H1 (cell line): Measurements from ENCODE around the gene RWDD4. TPM values are rescaled to one million over a fixed set of nuclear protein-coding genes. Genes with fewer than 3 reads are reported as not detected.

Experiments
- CHD7 ChIP-seq: fragments of 300-600 bp; sonication (generic); IDR thresholded peaks from 2 replicates; pipeline ENCODE4 v1.7.1; 2012; ENCODE audit warnings: low read length, moderate library complexity, mild to moderate bottlenecking, inconsistent platforms; ENCODE audit not compliant: insufficient replicate concordance
- HDAC6 ChIP-seq: IDR thresholded peaks from one replicate; pipeline ENCODE4 v1.7.1; 2012; ENCODE audit warnings: low read depth, mild to moderate bottlenecking, inconsistent platforms, low read length, moderate library complexity
- PHF8 ChIP-seq: fragments of 200-600 bp; sonication (generic); conservative IDR thresholded peaks from 2 replicates; pipeline ENCODE4 v1.7.1; 2012; ENCODE audit warnings: low read depth, mild to moderate bottlenecking, inconsistent platforms, low read length, moderate library complexity
- RAD21 ChIP-seq, 2 experiments: IDR thresholded peaks in 1 of 2; conservative IDR thresholded peaks in 1 of 2; 2 replicates each; pipeline ENCODE4 v1.6.1; 2011; ENCODE audit warnings: low read depth in 2 of 2, low read length in 2 of 2, improper control_type of control experiment in 1 of 2, inconsistent platforms in 1 of 2, mild to moderate bottlenecking in 1 of 2, moderate library complexity in 1 of 2
- SIN3A ChIP-seq, 2 experiments: IDR thresholded peaks in 1 of 2; conservative IDR thresholded peaks in 1 of 2; 2 replicates each; pipeline ENCODE4 v1.6.1; 2011 to 2012; ENCODE audit warnings: low read length in 2 of 2, improper control_type of control experiment in 1 of 2, low read depth in 1 of 2, mild to moderate bottlenecking in 1 of 2
- polyA plus RNA-seq, 7 experiments: library from polyadenylated mRNA; depleted of rRNA in 3 of 7; stranded (reverse) in 5 of 7; unstranded in 2 of 7; fragments of >200 nt in 5 of 7; fragments of 200-250 nt in 2 of 7; gene quantifications; 1 replicate in 5 of 7; 2 replicates in 1 of 7; 4 replicates in 1 of 7; pipeline versions ENCODE4 v1.2.1 to v1.2.3, GENCODE V29; 2011 to 2013; ENCODE audit warnings: missing spikeins in 2 of 7, mixed read lengths in 2 of 7
- total RNA-seq: library from RNA; stranded (reverse); fragmentation: NEBNext Ultra II Directional; extraction: Animal tissue kit (Norgen Biotek cat#: 25700); gene quantifications from 2 replicates; pipeline ENCODE4 v1.2.1, GENCODE V29; 2021

Gene RWDD4
- total and polyA plus RNA-seq, 2 of the 8 experiments (the other 6 are each of a cell fraction or from before 2014, with no cell fraction given): 5.4 to 18.9 TPM

GRCh38 chr4:183599284-183599683 lies 59.7 kb downstream of the RWDD4 start (continued):
- TF ChIP-seq CHD7: no peak
- TF ChIP-seq SIN3A (conservative IDR thresholded peaks at IDR 0.05 in 1 of 2, IDR thresholded peaks at IDR 0.05 in 1 of 2; ENCODE audit: low read depth in 1 of 2, low read length in 2 of 2): no peak
- no peak for TF ChIP-seq RAD21 (IDR thresholded peaks at IDR 0.05 in 1 of 2, conservative IDR thresholded peaks at IDR 0.05 in 1 of 2; ENCODE audit: low read depth in 2 of 2, low read length in 2 of 2)
- no peak for TF ChIP-seq PHF8
- no peak for TF ChIP-seq HDAC6
